ENCODE data around the gene NDUFA11.

The NDUFA11 gene

GRCh38 chr19:5908773-5909442 is 5.3 kb upstream of the NDUFA11 start:
- no peak for DNase-seq (ENCODE audit: low spot score)

GRCh38 chr19:5907241-5907640 is 3.7 kb upstream of the NDUFA11 start:
- DNase-seq (ENCODE audit: low spot score), result no peak

GRCh38 chr19:5905114-5905778 is 1.7 kb upstream of the NDUFA11 start:
- DNase-seq (ENCODE audit: low spot score), result no peak

- DNase-seq (ENCODE audit: low spot score), result peak; percentile 99
Observed at GRCh38 chr19:5904352-5905113, 943 bp upstream of the NDUFA11 start, which contains the start of gene VMAC. Gene VMAC, plus strand, starts transcription at chr19:5904872. Its CDS starts 19 bp downstream, at chr19:5904891.

GRCh38 chr19:5903056-5903623 is 450 bp downstream of the NDUFA11 start:
- DNase-seq (ENCODE audit: low spot score), result peak; percentile 60

- DNase-seq (ENCODE audit: low spot score), result no peak
Observed at GRCh38 chr19:5900976-5901375, 2.6 kb downstream of the NDUFA11 start.

GRCh38 chr19:5899728-5900526 is 3.7 kb downstream of the NDUFA11 start:
- no peak for DNase-seq (ENCODE audit: low spot score)

GRCh38 chr19:5897189-5897969 is 6.2 kb downstream of the NDUFA11 start:
- DNase-seq (ENCODE audit: low spot score), result no peak

- no peak for DNase-seq (ENCODE audit: low spot score)
Observed at GRCh38 chr19:5896365-5897076, 7.1 kb downstream of the NDUFA11 start.

GRCh38 chr19:5895890-5896289 is 7.7 kb downstream of the NDUFA11 start:
- no peak for DNase-seq (ENCODE audit: low spot score)

GRCh38 chr19:5895409-5895808 is 8.2 kb downstream of the NDUFA11 start:
- DNase-seq (ENCODE audit: low spot score), result no peak

GRCh38 chr19:5894704-5895349 is 8.8 kb downstream of the NDUFA11 start:
- no peak for DNase-seq (ENCODE audit: low spot score)

GRCh38 chr19:5893907-5894703 is 9.5 kb downstream of the NDUFA11 start:
- DNase-seq (ENCODE audit: low spot score), result no peak

GRCh38 chr19:5893296-5893903 is 10.2 kb downstream of the NDUFA11 start:
- DNase-seq (ENCODE audit: low spot score), result no peak

GRCh38 chr19:5892772-5893275 is 10.8 kb downstream of the NDUFA11 start:
- no peak for DNase-seq (ENCODE audit: low spot score)

GRCh38 chr19:5891938-5892771 is 11.4 kb downstream of the NDUFA11 start:
- peak; percentile 50 for DNase-seq (ENCODE audit: low spot score)

- no peak for DNase-seq (ENCODE audit: low spot score)
Observed at GRCh38 chr19:5891572-5891937, 12.0 kb downstream of the NDUFA11 start.
